GM12892 (cell line): ENCODE measurements around the gene CHST8.

ENCODE experiments used
- POLR2A ChIP-seq: IDR thresholded peaks from 2 replicates; pipeline ENCODE4 v1.6.1; 2011; ENCODE audit warnings: low read depth, low read length, control low read depth
- POLR2AphosphoS5 ChIP-seq: IDR thresholded peaks from 2 replicates; pipeline ENCODE4 v1.6.1; 2011; ENCODE audit warnings: low read depth, low read length, control low read depth
- TAF1 ChIP-seq: IDR thresholded peaks from 2 replicates; pipeline ENCODE4 v1.6.1; 2011; ENCODE audit warnings: low read depth, mild to moderate bottlenecking, control low read depth, low read length, borderline replicate concordance

DNA sequence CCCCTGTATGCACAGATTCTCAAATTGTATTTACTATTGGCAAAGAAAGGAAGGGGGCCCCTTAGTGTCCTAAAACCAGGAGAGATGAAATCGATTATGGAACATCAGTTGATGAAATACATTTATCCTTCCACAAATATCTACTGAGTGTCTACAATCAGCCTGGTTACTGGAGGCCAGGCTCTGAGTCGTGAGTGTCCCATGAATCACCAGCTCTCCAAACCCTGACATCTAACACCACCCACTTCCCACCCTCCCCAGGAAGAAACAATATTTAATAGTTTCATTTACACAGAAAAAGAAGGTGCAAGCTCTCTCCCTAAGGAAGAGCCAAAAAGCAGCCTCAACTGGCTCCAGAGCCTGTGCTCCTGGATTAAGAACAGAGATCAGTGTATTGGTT lies 200.1 kb downstream of the CHST8 start:
- TF ChIP-seq POLR2A (no peak), POLR2AphosphoS5 (no peak), TAF1 (no peak)
